ENCODE measurements around the gene KCNJ14. TPM values are rescaled to one million over a fixed set of nuclear protein-coding genes. Genes with fewer than 3 reads are reported as not detected.

Gene KCNJ14
- total and polyA plus RNA-seq, 2 of the 4 experiments (the other 2 are of a cell fraction): 0.18 to 0.39 TPM

- whole genome bisulfite sequencing, 2 experiments (ENCODE audit: extremely low coverage in 2 of 2, insufficient read length in 1 of 2): no CpG with 5 or more reads among the region's 5 CpGs
- H3K9ac ChIP-seq (ENCODE audit: low read depth, low read length): no peak overlapping the region
- no peaks in the 10 kb centered on the region for H3K79me1 ChIP-seq (ENCODE audit: low read depth in 1 of 2, low read length in 2 of 2)
- no peak overlapping the region for H3K18ac ChIP-seq (ENCODE audit: low read depth, low read length)
- peak; percentile 19; the same call in 1 of the 2 replicates for ATAC-seq (ENCODE audit: low read depth)
- POLR2A ChIA-PET (ENCODE audit: unreplicated experiment): no interaction called here
- no peak overlapping the region for H2AK5ac ChIP-seq (ENCODE audit: low read depth, low read length)
- H3K56ac ChIP-seq (ENCODE audit: extremely low read depth, insufficient read depth, low read length): no peak overlapping the region
- H2BK20ac ChIP-seq (ENCODE audit: low read depth, low read length): no peak overlapping the region
- H4K20me1 ChIP-seq (ENCODE audit: insufficient read depth, low read length): no peaks in the 10 kb centered on the region
- in situ Hi-C loops (cut with MboI; ENCODE audit: low sequenced_read_pairs): loop anchor here (5.0 kb wide), 1 partner anchor 76 kb away; no protein-coding TSS in a partner anchor
- no peak overlapping the region for H3K27ac ChIP-seq (ENCODE audit: insufficient read depth, low read length)
- H2AFZ ChIP-seq (replicated peaks; ENCODE audit: low read length, poor library complexity): peak overlapping the region; percentile 56
- H3K4me1 ChIP-seq (ENCODE audit: control insufficient read depth, insufficient read depth, low read length): peaks cover 3% of the 10 kb centered on the region; the same call in 1 of the 2 replicates
- H2BK5ac ChIP-seq (ENCODE audit: low read depth, low read length, poor library complexity, severe bottlenecking): no peak overlapping the region
- H3K4ac ChIP-seq (ENCODE audit: low read depth, low read length): no peak overlapping the region
- CTCF ChIA-PET: interaction anchor here (0.6 to 2.1 kb wide), 6 partner anchors 54 to 408 kb away, joined by 3 to 24 read pairs (median 6); no protein-coding TSS in a partner anchor
- TF ChIP-seq RAD21 (IDR thresholded peaks at IDR 0.05; ENCODE audit: low read length) (peak; percentile 83), RCOR1 (IDR thresholded peaks at IDR 0.05; ENCODE audit: insufficient replicate concordance, low read length) (no peak), MXI1 (IDR thresholded peaks at IDR 0.05; ENCODE audit: borderline replicate concordance, low read depth, low read length) (no peak), POLR2A (IDR thresholded peaks at IDR 0.05; ENCODE audit: low read depth, low read length) (no peak), MAFK (IDR thresholded peaks at IDR 0.05; ENCODE audit: low read depth, low read length) (no peak), RFX5 (IDR thresholded peaks at IDR 0.05; ENCODE audit: low read depth, low read length) (no peak), MAZ (IDR thresholded peaks at IDR 0.05; ENCODE audit: borderline replicate concordance, low read depth, low read length) (no peak), SMC3 (IDR thresholded peaks at IDR 0.05; ENCODE audit: low read depth, low read length) (peak; percentile 90), BHLHE40 (IDR thresholded peaks at IDR 0.05; ENCODE audit: low read depth, low read length) (no peak), CTCF (conservative IDR thresholded peaks at IDR 0.05; ENCODE audit: low read depth, low read length) (peak; percentile 73)
- no peak overlapping the region for H2AK9ac ChIP-seq (replicated peaks; ENCODE audit: low read depth, low read length, poor library complexity)
- H3K9me3 ChIP-seq (ENCODE audit: control insufficient read depth, insufficient read depth, low read length): no peaks in the 10 kb centered on the region
- H2BK15ac ChIP-seq (ENCODE audit: low read depth, low read length): no peak overlapping the region
- no peaks in the 10 kb centered on the region for H3K9me1 ChIP-seq (ENCODE audit: insufficient read depth, low read length)
- H3K36me3 ChIP-seq (ENCODE audit: control insufficient read depth, insufficient read depth, low read length): no peaks in the 10 kb centered on the region
- no peak overlapping the region for H4K8ac ChIP-seq (ENCODE audit: low read depth in 2 of 2, low read length in 2 of 2)
- no peak overlapping the region for H3K23ac ChIP-seq (ENCODE audit: low read depth, low read length)
- peaks cover 23% of the 10 kb centered on the region for H3K27me3 ChIP-seq (ENCODE audit: control insufficient read depth, insufficient read depth, low read length)
- no peak overlapping the region for H3K14ac ChIP-seq (replicated peaks; ENCODE audit: low read depth, low read length)
- no peak overlapping the region for H4K5ac ChIP-seq (ENCODE audit: low read depth, low read length)
- intact Hi-C loops (cut with micrococcal nuclease): loop anchor here (1.0 kb wide), 1 partner anchor 78 kb away; no protein-coding TSS in a partner anchor
- peak; percentile 47 for DNase-seq
- no peak overlapping the region for H4K91ac ChIP-seq (ENCODE audit: insufficient read depth, low read depth, low read length)
- no peak overlapping the region for H3K4me3 ChIP-seq (ENCODE audit: insufficient read depth, low read depth, low read length)
- no TSS peak for BruUV-seq (replicated peaks)
- no peak overlapping the region for H3K4me2 ChIP-seq (ENCODE audit: low read depth, low read length)
- no peak overlapping the region for H2BK120ac ChIP-seq (ENCODE audit: low read depth, low read length)
- dilution Hi-C loops (cut with HindIII; ENCODE audit: low sequenced_read_pairs, unreplicated experiment): no loop called here
These were observed 50.9 kb downstream of the KCNJ14 start for GRCh38 chr19:48506138-48506733.

Data from IMR-90 (cell line).